Neural cell (in vitro differentiated cells): ENCODE data around the gene TCFL5.
"Not testable (repeated sequence)": the region's sequence is repeated elsewhere in the genome, so short reads cannot be mapped to it uniquely, and the experiment has no call there.

Experiments used
- CTCF ChIP-seq: fragments of 450-650 bp; IDR thresholded peaks from 2 replicates; pipeline ENCODE4 v1.5.1; 2014; ENCODE audit warnings: antibody characterized with exemption, mild to moderate bottlenecking, moderate library complexity; ENCODE audit not compliant: poor library complexity, severe bottlenecking
- EZH2 ChIP-seq: fragments of 200-600, 300-800 bp; shearing (Covaris generic), sonication (generic); IDR thresholded peaks from 2 replicates; pipeline ENCODE4 v1.6.1; 2014; ENCODE audit warnings: antibody characterized with exemption, low read length, borderline replicate concordance, mild to moderate bottlenecking; ENCODE audit not compliant: insufficient read depth, poor library complexity, severe bottlenecking
- MXI1 ChIP-seq: fragments of 450-650 bp; conservative IDR thresholded peaks from 2 replicates; pipeline ENCODE4 v1.6.1; 2014; ENCODE audit warnings: antibody characterized with exemption, mild to moderate bottlenecking; ENCODE audit not compliant: poor library complexity, severe bottlenecking
- POLR2AphosphoS5 ChIP-seq: IDR thresholded peaks from 2 replicates; pipeline ENCODE4 v1.6.1; 2012
- RAD21 ChIP-seq: fragments of 450-650 bp; conservative IDR thresholded peaks from 2 replicates; pipeline ENCODE4 v1.6.1; 2014; ENCODE audit warnings: antibody characterized with exemption, mild to moderate bottlenecking, moderate library complexity
- SMC3 ChIP-seq: fragments of 450-650 bp; conservative IDR thresholded peaks from 2 replicates; pipeline ENCODE4 v1.6.1; 2014; ENCODE audit warnings: antibody characterized with exemption, mild to moderate bottlenecking, moderate library complexity; ENCODE audit not compliant: poor library complexity

DNA sequence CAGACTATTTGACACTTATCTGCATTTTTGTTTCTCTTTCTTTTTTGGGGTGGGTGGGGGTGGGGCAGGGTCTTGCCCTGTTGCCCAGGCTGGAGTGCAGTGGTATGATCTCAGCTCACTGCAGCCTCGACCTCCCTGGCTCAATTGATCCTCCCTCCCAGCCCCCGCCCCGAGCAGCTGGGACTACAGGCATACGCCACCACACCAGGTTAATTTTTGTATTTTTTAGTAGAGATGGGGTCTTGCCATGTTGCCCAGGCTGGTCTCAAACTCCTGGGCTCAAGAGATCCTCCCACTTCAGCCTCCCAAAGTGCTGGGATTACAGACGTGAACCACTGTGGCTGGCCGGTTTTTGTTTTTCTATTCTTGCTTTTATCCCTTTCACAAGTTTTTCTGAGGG lies 8.3 kb downstream of the TCFL5 start:
- not testable (repeated sequence) for TF ChIP-seq CTCF, RAD21, EZH2, MXI1, SMC3, POLR2AphosphoS5
